RPMI8226 (cell line): ENCODE measurements around the gene CASP12.

Experiments
- DNase-seq: peaks from one replicate; pipeline ENCODE4 v3.0.0-alpha.2; 2015

Gene CASP12

GRCh38 chr11:104891135-104891534, 7.1 kb downstream of the CASP12 start:
- DNase-seq: no peak

- no peak for DNase-seq
Observed at GRCh38 chr11:104883342-104883741, 14.9 kb downstream of the CASP12 start.

GRCh38 chr11:104881117-104881794, 17.0 kb downstream of the CASP12 start:
- peak; percentile 56 for DNase-seq

GRCh38 chr11:104879514-104880190, 18.6 kb downstream of the CASP12 start:
- no peak for DNase-seq

GRCh38 chr11:104876861-104877431, 21.3 kb downstream of the CASP12 start:
- no peak for DNase-seq

DNA sequence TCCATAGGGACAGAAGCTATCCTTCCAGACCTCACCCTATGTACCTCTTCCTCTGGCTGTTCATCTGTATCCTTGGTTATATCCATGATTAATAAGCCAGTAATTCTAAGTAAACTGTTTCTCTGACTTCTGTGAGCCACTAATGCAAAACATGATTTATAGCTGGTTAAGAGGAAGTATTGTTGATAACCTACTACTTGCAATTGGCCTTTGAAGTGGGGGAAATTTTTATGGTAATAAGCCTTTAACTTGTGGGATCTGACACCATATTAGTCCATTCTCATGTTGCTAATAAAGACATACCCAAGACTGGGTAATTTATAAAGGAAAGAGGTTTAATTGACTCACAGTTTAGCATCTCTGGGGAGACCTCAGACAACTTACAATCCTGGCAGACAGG, 21.9 kb downstream of the CASP12 start:
- no peak for DNase-seq

DNA sequence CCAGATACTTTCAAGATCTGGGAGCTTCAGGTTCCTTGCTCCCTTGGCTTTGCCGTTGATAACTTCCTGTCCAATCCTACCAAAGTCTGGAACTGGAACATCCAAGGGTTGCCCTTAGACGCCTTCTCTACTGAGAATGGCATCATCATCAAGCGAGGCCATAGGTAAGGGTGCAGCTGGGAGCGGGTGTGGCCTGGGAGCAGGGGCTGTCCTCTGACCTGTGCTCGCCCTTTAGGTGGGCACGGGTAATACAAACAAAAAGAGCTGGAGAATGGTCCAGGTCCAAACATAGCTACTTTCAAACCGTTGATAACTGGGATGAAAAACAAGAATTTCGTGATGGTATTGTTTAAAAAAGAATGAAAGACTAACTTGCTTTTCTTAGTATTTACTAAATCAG, 25.0 kb downstream of the CASP12 start:
- DNase-seq: peak; percentile 21

- no peak for DNase-seq
Observed at GRCh38 chr11:104872393-104872792, 25.9 kb downstream of the CASP12 start.

GRCh38 chr11:104870910-104871309, 27.4 kb downstream of the CASP12 start:
- no peak for DNase-seq

GRCh38 chr11:104866815-104867214, 31.4 kb downstream of the CASP12 start:
- DNase-seq: no peak

DNA sequence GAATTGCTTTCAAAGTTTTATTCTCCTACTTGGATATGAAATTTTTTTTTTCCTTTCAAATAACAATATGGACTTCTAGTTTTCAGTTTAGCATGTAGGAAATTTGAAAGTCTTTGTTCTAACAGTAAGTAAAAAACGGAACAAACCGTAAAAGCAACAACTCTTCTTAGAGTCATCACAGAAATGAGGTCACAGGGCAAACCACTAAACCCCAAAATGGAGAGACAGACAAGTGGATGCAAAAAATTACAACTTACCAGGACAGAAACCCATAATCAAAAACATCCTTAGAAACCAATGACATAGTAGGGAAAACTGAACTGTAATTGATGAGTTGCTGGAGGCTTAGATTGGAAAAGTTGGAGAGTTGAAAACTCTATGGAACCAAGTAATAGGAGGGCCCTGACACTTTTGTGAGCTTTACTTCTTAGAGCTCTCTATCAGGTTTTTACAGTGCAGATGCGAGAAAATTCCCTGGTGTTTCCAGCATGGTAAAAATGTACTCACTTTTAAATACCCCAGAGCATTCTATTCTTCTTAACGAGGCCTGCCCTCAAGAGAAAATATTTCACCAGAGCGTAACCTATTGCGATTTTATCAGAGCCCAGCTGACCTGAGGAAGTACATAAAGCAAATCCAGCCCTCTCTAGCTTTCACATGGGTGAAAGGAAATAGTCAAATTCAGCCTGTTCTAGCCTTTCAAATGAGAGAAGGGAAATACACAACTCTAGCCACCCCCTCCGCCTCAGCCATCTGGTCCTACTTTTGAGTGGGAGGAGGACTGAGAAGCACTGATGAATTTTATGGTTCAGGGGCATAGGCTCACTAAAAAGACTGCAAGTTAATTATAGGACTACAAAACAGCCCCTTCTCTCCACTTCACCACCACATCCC, 39.1 kb downstream of the CASP12 start:
- DNase-seq: no peak

GRCh38 chr11:104856607-104857006, 41.7 kb downstream of the CASP12 start:
- no peak for DNase-seq

DNA sequence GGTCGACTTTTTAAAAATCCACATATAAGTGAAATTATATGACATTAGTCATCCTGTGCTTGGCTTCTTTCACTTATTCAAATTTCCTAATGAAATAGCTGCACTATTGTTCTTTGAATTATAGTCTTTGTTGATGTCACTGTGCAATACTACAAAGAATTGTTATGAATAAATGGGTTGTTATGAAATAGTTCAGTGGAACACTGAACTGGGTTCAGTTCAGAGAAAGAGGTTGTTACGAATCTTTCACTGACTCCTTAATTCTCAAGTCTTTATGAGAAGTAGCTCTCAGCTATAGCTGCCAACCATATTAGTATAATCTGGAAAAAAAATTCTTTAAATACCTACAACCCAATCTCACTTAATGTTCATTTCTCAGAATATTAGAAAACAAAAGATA, 42.3 kb downstream of the CASP12 start:
- no peak for DNase-seq

GRCh38 chr11:104853276-104853675, 45.0 kb downstream of the CASP12 start:
- DNase-seq: no peak

- DNase-seq: no peak
Observed at GRCh38 chr11:104852811-104853210, 45.4 kb downstream of the CASP12 start.

- DNase-seq: no peak
Observed at GRCh38 chr11:104846216-104846615, 52.0 kb downstream of the CASP12 start.

DNA sequence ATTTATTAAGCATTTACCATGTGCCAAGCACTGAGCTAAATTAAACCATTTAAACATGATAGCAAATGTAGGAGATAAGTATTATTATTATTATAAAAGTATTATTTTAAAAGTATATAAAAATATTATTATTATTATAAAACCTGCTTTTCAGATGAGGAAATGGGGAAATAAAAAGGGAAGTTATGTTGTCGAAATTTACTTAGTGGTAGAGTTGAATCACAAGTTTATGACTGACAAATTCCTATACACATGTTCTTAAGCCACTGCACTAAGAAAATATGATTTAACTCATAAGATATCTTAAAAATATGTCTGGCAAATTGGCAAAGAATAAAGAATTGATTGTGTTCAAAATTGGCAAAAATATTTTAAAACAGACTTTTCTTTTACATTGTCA, 53.8 kb downstream of the CASP12 start:
- DNase-seq: no peak

DNA sequence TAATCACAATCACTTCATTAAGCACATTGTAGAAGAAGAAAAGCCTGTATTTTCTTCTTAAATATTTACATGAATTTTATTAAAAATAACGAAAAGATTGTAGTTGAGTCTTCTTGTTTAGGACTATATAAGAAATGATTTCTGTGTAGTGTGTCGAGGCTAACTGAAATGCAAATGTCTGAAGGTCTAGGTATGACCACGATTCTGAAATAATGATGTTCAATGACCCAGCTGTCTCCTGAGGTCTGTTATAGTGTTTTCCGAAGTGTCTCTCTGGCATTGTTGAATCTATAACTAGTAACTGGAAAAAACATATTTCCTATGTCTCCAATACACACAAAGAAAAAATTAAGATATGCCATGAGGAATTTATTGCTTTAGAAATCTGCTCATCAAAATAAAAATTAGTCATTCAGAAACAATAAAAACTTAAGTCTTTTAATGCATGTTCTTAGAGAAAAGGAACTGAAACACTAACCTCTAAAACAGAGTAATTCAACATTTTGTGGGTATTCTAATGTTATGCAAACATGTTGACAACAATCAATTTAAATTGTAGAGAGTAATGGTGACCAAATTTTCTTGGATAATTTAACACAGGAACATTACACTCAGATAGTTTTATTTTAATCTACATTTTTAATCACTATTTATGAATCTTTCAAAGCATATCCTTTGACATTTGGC, 55.0 kb downstream of the CASP12 start:
- DNase-seq: no peak

DNA sequence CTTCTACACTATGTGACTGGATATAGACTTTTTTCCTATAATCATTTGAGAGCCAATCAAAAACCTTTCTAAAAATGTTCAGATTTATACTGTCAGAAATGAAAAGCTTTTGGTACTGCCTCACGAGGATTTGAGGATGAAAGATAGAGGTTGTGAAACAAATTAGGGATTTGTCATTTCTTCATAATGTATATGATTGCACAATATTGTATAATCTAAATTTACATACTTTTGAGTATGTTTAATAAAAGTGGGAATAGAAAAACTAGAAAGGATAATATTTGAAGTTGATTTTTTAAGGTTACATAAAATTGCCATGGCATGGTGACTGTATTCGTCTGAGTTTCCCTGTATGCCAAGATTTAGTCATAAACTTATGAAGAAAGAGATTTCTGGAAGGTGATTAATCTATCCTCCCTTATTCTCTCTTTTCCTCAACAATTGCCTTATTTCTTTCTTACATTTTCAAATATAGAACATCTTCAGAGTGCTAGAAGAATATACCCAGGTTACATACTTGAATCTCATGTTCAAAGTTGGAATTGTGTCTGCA, 56.2 kb downstream of the CASP12 start:
- DNase-seq: no peak

DNA sequence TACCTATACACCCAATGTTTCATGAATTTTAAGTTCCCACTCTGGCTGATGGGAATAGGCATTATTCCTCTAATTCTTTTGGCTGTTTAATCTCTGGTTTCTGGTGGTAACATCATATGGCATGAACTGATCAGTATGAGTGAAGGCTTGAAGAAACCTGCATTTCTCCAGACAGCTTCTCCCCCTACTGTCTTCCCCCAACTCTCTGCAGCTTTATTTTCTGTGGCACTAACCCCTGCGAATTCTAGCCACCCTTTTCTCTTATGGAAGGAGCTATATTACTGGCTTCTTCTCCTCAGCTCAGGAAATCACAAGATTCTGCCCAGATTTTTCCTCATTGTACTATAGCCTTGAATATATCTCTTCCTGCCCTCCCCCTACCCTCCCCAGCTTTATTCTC, 57.1 kb downstream of the CASP12 start:
- DNase-seq: no peak

DNA sequence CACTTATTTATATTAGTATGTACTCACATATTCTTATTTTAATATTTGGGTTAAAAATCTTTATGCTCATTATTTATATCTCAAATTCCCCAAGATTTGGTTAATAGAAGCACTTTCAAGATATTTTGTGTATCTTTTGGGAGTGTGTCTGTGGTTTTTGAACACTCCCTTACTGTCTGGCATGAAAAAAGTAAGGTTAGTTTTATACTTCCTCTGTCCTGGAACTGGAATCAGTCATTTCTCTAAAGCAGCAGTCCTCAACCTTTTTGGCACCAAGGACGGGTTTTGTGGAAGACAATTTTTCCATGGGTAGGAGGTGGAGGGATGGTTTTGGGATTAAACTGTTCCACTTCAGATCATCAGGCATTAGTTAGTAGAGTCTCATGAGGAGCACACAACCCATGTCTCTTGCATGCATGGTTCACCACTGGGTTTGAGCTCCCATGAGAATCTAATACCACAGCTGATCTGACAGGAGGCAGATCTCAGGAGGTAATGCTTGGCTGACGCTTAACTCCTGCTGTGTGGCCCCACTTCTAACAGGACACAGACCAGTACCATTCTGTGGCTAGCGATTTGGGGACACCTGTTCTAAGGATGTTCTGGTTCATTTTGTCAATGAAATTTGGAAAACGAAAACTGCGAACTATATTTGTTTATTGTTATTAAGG, 60.2 kb downstream of the CASP12 start:
- DNase-seq: no peak

DNA sequence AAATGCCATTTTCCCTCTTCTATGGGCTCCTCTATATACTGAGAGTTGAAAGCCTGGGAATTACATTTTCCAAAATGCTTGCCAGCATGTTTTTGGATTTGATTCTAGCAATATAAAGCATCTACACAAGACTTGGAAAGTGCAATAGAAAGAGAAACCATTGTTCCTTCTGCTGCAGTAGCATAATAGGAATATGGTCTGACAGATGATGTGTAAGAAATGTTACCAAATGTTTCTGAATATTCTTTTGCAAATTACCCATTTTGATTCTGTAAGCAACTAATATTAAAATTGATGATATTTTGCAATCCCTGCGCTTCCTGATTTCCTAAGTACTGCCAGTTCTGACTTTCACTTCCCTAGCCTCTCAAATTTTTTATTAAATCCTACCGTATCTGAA, 61.6 kb downstream of the CASP12 start:
- no peak for DNase-seq
